HCT116 (cell line): Measurements from ENCODE around the gene ADCK1.

ENCODE experiments used
- POLR2AphosphoS5 ChIP-seq: IDR thresholded peaks from 2 replicates; pipeline ENCODE4 v1.6.1; 2011; ENCODE audit warnings: mild to moderate bottlenecking, low read depth, low read length, moderate library complexity
- YY1 ChIP-seq: IDR thresholded peaks from 2 replicates; pipeline ENCODE4 v1.6.1; 2011; ENCODE audit warnings: low read length, low read depth, moderate library complexity, mild to moderate bottlenecking; ENCODE audit not compliant: insufficient replicate concordance; ENCODE audit errors: extremely low read depth
- TF ChIP-seq, protein P1 (sequence below), 3 experiments: fragments of 200-600 bp in 1 of 3; sonication (generic) in 1 of 3; IDR thresholded peaks in 2 of 3; conservative IDR thresholded peaks in 1 of 3; 2 replicates each; pipeline ENCODE4 v1.5.1; 2012 to 2017; ENCODE audit warnings: low read depth in 2 of 3, low read length in 2 of 3, antibody characterized with exemption in 1 of 3, borderline replicate concordance in 1 of 3, control low read depth in 1 of 3, mild to moderate bottlenecking in 1 of 3, mixed read lengths in 1 of 3, mixed run types in 1 of 3, moderate library complexity in 1 of 3; ENCODE audit not compliant: insufficient read depth in 1 of 3

GRCh38 chr14:77763978-77764377 is 35.9 kb upstream of the ADCK1 start:
- no peak for TF ChIP-seq POLR2AphosphoS5
- TF ChIP-seq YY1, result no peak
- TF ChIP-seq, protein P1, sequence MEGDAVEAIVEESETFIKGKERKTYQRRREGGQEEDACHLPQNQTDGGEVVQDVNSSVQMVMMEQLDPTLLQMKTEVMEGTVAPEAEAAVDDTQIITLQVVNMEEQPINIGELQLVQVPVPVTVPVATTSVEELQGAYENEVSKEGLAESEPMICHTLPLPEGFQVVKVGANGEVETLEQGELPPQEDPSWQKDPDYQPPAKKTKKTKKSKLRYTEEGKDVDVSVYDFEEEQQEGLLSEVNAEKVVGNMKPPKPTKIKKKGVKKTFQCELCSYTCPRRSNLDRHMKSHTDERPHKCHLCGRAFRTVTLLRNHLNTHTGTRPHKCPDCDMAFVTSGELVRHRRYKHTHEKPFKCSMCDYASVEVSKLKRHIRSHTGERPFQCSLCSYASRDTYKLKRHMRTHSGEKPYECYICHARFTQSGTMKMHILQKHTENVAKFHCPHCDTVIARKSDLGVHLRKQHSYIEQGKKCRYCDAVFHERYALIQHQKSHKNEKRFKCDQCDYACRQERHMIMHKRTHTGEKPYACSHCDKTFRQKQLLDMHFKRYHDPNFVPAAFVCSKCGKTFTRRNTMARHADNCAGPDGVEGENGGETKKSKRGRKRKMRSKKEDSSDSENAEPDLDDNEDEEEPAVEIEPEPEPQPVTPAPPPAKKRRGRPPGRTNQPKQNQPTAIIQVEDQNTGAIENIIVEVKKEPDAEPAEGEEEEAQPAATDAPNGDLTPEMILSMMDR (IDR thresholded peaks at IDR 0.05 in 2 of 3, conservative IDR thresholded peaks at IDR 0.05 in 1 of 3; ENCODE audit: borderline replicate concordance in 1 of 3, insufficient read depth in 1 of 3, low read depth in 2 of 3, low read length in 2 of 3), result no peak
